ENCODE measurements around the gene LUM. TPM values are rescaled to one million over a fixed set of nuclear protein-coding genes. Genes with fewer than 3 reads are reported as not detected.

Gene LUM
- total RNA-seq: 1 to 10 TPM in 1 of 5 donors, under 1 TPM in 2, not detected in 2; 0.46 to 1.1 (median 0.61) TPM
- total RNA-seq (2013): 2.5 TPM
- total RNA-seq: 0 to 0.14 (median 0) reads per million in 29 experiments

- DNase-seq (no peak), ATAC-seq (replicated peaks in 1 of 4) (no peak)
- Histone ChIP-seq H3K4me1 (ENCODE audit: control insufficient read depth in 1 of 2, extremely low read depth in 1 of 2, insufficient read depth in 2 of 2, low read length in 2 of 2) (no peaks in the 10 kb centered on the region), H3K27me3 (replicated peaks in 1 of 2; ENCODE audit: control insufficient read depth in 2 of 2, extremely low read depth in 1 of 2, insufficient read depth in 2 of 2, low read length in 1 of 2) (no peaks in the 10 kb centered on the region), H3K9me3 (no peaks in the 10 kb centered on the region), H3K4me3 (ENCODE audit: control insufficient read depth in 1 of 2, extremely low read depth in 1 of 2, low read length in 1 of 2) (no peak within 1 kb of the TSS), H3K27ac (ENCODE audit: low read length) (no peak within 1 kb of the TSS), H3K36me3 (ENCODE audit: control insufficient read depth in 2 of 2, extremely low read depth in 1 of 2, insufficient read depth in 1 of 2, low read length in 1 of 2) (no peaks in the 10 kb centered on the region)
- CTCF ChIA-PET: interaction anchor here in 1 of 2 donors (0.6 kb wide), 1 partner anchor 10 kb away, joined by 3 read pairs; no protein-coding TSS in a partner anchor
- POLR2A ChIA-PET: no interaction called here
- no peaks in the 10 kb centered on the region for H3K36me3 Mint-ChIP-seq
- 69% methylated on average over 2 of the region's 7 CpGs for WGBS (ENCODE audit: insufficient coverage)
- no peaks in the 10 kb centered on the region for H3K4me1 Mint-ChIP-seq
- H3K27ac Mint-ChIP-seq: no peak within 1 kb of the TSS
- peaks cover 0 to 3% of the 10 kb centered on the region in 2 donors for H3K27me3 Mint-ChIP-seq
- no peaks in the 10 kb centered on the region for H3K9me3 Mint-ChIP-seq
- H3K4me3 Mint-ChIP-seq: no peak within 1 kb of the TSS
These were observed at the start of gene LUM for GRCh38 chr12:91111366-91112325. LUM (minus strand) TSS chr12:91111494; CDS start chr12:91108979, 2,515 bp downstream.

GRCh38 chr12:91161009-91161408, 49.7 kb upstream of the LUM start:
- POLR2A ChIA-PET: no interaction called here
- DNase-seq: no peak
- H3K27ac Mint-ChIP-seq: no peak overlapping the region
- no peak overlapping the region for H3K4me3 Mint-ChIP-seq
- Histone ChIP-seq H3K4me1 (ENCODE audit: control insufficient read depth in 1 of 2, extremely low read depth in 1 of 2, insufficient read depth in 2 of 2, low read length in 2 of 2) (no peaks in the 10 kb centered on the region), H3K27me3 (replicated peaks in 1 of 2; ENCODE audit: control insufficient read depth in 2 of 2, extremely low read depth in 1 of 2, insufficient read depth in 2 of 2, low read length in 1 of 2) (no peaks in the 10 kb centered on the region), H3K4me3 (ENCODE audit: control insufficient read depth in 1 of 2, extremely low read depth in 1 of 2, low read length in 1 of 2) (no peak overlapping the region), H3K27ac (ENCODE audit: low read length) (no peak overlapping the region), H3K36me3 (ENCODE audit: control insufficient read depth in 2 of 2, extremely low read depth in 1 of 2, insufficient read depth in 1 of 2, low read length in 1 of 2) (no peaks in the 10 kb centered on the region), H3K9me3 (no peaks in the 10 kb centered on the region)
- no peaks in the 10 kb centered on the region for H3K36me3 Mint-ChIP-seq
- no peaks in the 10 kb centered on the region for H3K27me3 Mint-ChIP-seq
- CTCF ChIA-PET: no interaction called here
- H3K9me3 Mint-ChIP-seq: no peaks in the 10 kb centered on the region
- no peaks in the 10 kb centered on the region for H3K4me1 Mint-ChIP-seq
- no peak for ATAC-seq (replicated peaks in 1 of 4)

- Histone ChIP-seq H3K4me3 (ENCODE audit: control insufficient read depth in 1 of 2, extremely low read depth in 1 of 2, low read length in 1 of 2) (no peak overlapping the region), H3K27me3 (replicated peaks in 1 of 2; ENCODE audit: control insufficient read depth in 2 of 2, extremely low read depth in 1 of 2, insufficient read depth in 2 of 2, low read length in 1 of 2) (no peaks in the 10 kb centered on the region), H3K27ac (ENCODE audit: low read length) (no peak overlapping the region), H3K36me3 (ENCODE audit: control insufficient read depth in 2 of 2, extremely low read depth in 1 of 2, insufficient read depth in 1 of 2, low read length in 1 of 2) (no peaks in the 10 kb centered on the region), H3K9me3 (no peaks in the 10 kb centered on the region), H3K4me1 (ENCODE audit: control insufficient read depth in 1 of 2, extremely low read depth in 1 of 2, insufficient read depth in 2 of 2, low read length in 2 of 2) (no peaks in the 10 kb centered on the region)
- Mint-ChIP-seq H3K36me3 (no peaks in the 10 kb centered on the region), H3K4me1 (no peaks in the 10 kb centered on the region), H3K27ac (no peak overlapping the region), H3K4me3 (no peak overlapping the region), H3K9me3 (no peaks in the 10 kb centered on the region), H3K27me3 (no peaks in the 10 kb centered on the region)
- ATAC-seq (replicated peaks in 1 of 4): no peak
- CTCF ChIA-PET: no interaction called here
- POLR2A ChIA-PET: no interaction called here
- DNase-seq: no peak
- whole genome bisulfite sequencing (ENCODE audit: insufficient coverage): 58% methylated on average over 1 of the region's 2 CpGs
These were observed 44.7 kb upstream of the LUM start for GRCh38 chr12:91155990-91156389.

- DNase-seq (no peak), ATAC-seq (replicated peaks in 1 of 4) (no peak)
- peaks cover 0 to 3% of the 10 kb centered on the region in 2 donors for H3K27me3 Mint-ChIP-seq
- H3K36me3 ChIP-seq (ENCODE audit: control insufficient read depth in 2 of 2, extremely low read depth in 1 of 2, insufficient read depth in 1 of 2, low read length in 1 of 2): no peaks in the 10 kb centered on the region
- POLR2A ChIA-PET: no interaction called here
- no peaks in the 10 kb centered on the region for H3K36me3 Mint-ChIP-seq
- peaks cover 0 to 3% (median 3%) of the 10 kb centered on the region in 3 donors for H3K9me3 Mint-ChIP-seq
- no peak overlapping the region for H3K4me3 Mint-ChIP-seq
- H3K27ac ChIP-seq (ENCODE audit: low read length): no peak overlapping the region
- no peaks in the 10 kb centered on the region for H3K4me1 ChIP-seq (ENCODE audit: control insufficient read depth in 1 of 2, extremely low read depth in 1 of 2, insufficient read depth in 2 of 2, low read length in 2 of 2)
- WGBS (ENCODE audit: insufficient coverage): no CpG with 5 or more reads among the region's 3 CpGs
- CTCF ChIA-PET: interaction anchor here in 1 of 2 donors (0.9 kb wide), 1 partner anchor 15 kb away, joined by 3 read pairs; no protein-coding TSS in a partner anchor
- H3K4me3 ChIP-seq (ENCODE audit: control insufficient read depth in 1 of 2, extremely low read depth in 1 of 2, low read length in 1 of 2): no peak overlapping the region
- no peaks in the 10 kb centered on the region for H3K9me3 ChIP-seq
- no peaks in the 10 kb centered on the region for H3K4me1 Mint-ChIP-seq
- no peak overlapping the region for H3K27ac Mint-ChIP-seq
- no peaks in the 10 kb centered on the region for H3K27me3 ChIP-seq (replicated peaks in 1 of 2; ENCODE audit: control insufficient read depth in 2 of 2, extremely low read depth in 1 of 2, insufficient read depth in 2 of 2, low read length in 1 of 2)
These were observed 42.8 kb upstream of the LUM start for GRCh38 chr12:91154131-91154530.

GRCh38 chr12:91144053-91144452, 32.8 kb upstream of the LUM start:
- Mint-ChIP-seq H3K36me3 (no peaks in the 10 kb centered on the region), H3K4me3 (no peak overlapping the region), H3K9me3 (peaks cover 0 to 3% (median 0%) of the 10 kb centered on the region in 3 donors), H3K27ac (no peak overlapping the region), H3K27me3 (peaks cover 0 to 7% of the 10 kb centered on the region in 2 donors), H3K4me1 (no peaks in the 10 kb centered on the region)
- no peak overlapping the region for H3K4me3 ChIP-seq (ENCODE audit: control insufficient read depth in 1 of 2, extremely low read depth in 1 of 2, low read length in 1 of 2)
- ChIA-PET CTCF (no interaction called here), POLR2A (no interaction called here)
- DNase-seq (no peak), ATAC-seq (replicated peaks in 1 of 4) (no peak)
- no peaks in the 10 kb centered on the region for H3K4me1 ChIP-seq (ENCODE audit: control insufficient read depth in 1 of 2, extremely low read depth in 1 of 2, insufficient read depth in 2 of 2, low read length in 2 of 2)
- peaks cover 0 to 2% of the 10 kb centered on the region in 2 experiments for H3K27me3 ChIP-seq (replicated peaks in 1 of 2; ENCODE audit: control insufficient read depth in 2 of 2, extremely low read depth in 1 of 2, insufficient read depth in 2 of 2, low read length in 1 of 2)
- H3K36me3 ChIP-seq (ENCODE audit: control insufficient read depth in 2 of 2, extremely low read depth in 1 of 2, insufficient read depth in 1 of 2, low read length in 1 of 2): no peaks in the 10 kb centered on the region
- no CpG with 5 or more reads among the region's 2 CpGs for WGBS (ENCODE audit: insufficient coverage)
- H3K27ac ChIP-seq (ENCODE audit: low read length): no peak overlapping the region
- no peaks in the 10 kb centered on the region for H3K9me3 ChIP-seq

- 66% methylated on average over 3 of the region's 3 CpGs for WGBS (ENCODE audit: insufficient coverage)
- H3K27me3 ChIP-seq (replicated peaks in 1 of 2; ENCODE audit: control insufficient read depth in 2 of 2, extremely low read depth in 1 of 2, insufficient read depth in 2 of 2, low read length in 1 of 2): peaks cover 0 to under 1% of the 10 kb centered on the region in 2 experiments
- H3K4me1 ChIP-seq (ENCODE audit: control insufficient read depth in 1 of 2, extremely low read depth in 1 of 2, insufficient read depth in 2 of 2, low read length in 2 of 2): no peaks in the 10 kb centered on the region
- Mint-ChIP-seq H3K36me3 (no peaks in the 10 kb centered on the region), H3K27ac (no peak overlapping the region), H3K4me3 (no peak overlapping the region), H3K9me3 (peaks cover 0 to 3% (median 0%) of the 10 kb centered on the region in 3 donors), H3K4me1 (no peaks in the 10 kb centered on the region), H3K27me3 (peaks cover 0 to 7% of the 10 kb centered on the region in 2 donors)
- DNase-seq (no peak), ATAC-seq (replicated peaks in 1 of 4) (no peak)
- CTCF ChIA-PET: no interaction called here
- no peaks in the 10 kb centered on the region for H3K36me3 ChIP-seq (ENCODE audit: control insufficient read depth in 2 of 2, extremely low read depth in 1 of 2, insufficient read depth in 1 of 2, low read length in 1 of 2)
- no peaks in the 10 kb centered on the region for H3K9me3 ChIP-seq
- POLR2A ChIA-PET: no interaction called here
- H3K4me3 ChIP-seq (ENCODE audit: control insufficient read depth in 1 of 2, extremely low read depth in 1 of 2, low read length in 1 of 2): no peak overlapping the region
- H3K27ac ChIP-seq (ENCODE audit: low read length): no peak overlapping the region
These were observed 31.9 kb upstream of the LUM start for GRCh38 chr12:91143206-91143605.

Data from T-cell (primary cell).